ENCODE results near the gene SLC16A6. TPM values are rescaled to one million over a fixed set of nuclear protein-coding genes. Genes with fewer than 3 reads are reported as not detected.

The SLC16A6 gene
- total RNA-seq, 1 donor from 2014 or later, result 0.23 TPM

- H3K4me1 Mint-ChIP-seq, result peaks cover 32% of the 10 kb centered on the region
- peaks cover 45% of the 10 kb centered on the region for H3K27me3 Mint-ChIP-seq (ENCODE audit: low read depth)
- H3K27ac Mint-ChIP-seq (ENCODE audit: unreplicated experiment), result no peak overlapping the region
- no peaks in the 10 kb centered on the region for H3K36me3 Mint-ChIP-seq (ENCODE audit: low read depth)
- TF ChIP-seq CTCF (conservative IDR thresholded peaks at IDR 0.05), result no peak
- DNase-seq (ENCODE audit: low read depth, low spot score), result no peak
- H3K9me3 Mint-ChIP-seq, result no peaks in the 10 kb centered on the region
- H3K4me3 Mint-ChIP-seq, result peak overlapping the region; percentile 91
Observed at GRCh38 chr17:68292689-68293040, 1.7 kb upstream of the SLC16A6 start.

- DNase-seq (ENCODE audit: low read depth, low spot score), result peak; percentile 45
- H3K4me3 Mint-ChIP-seq, result peak overlapping the region; percentile 91
- H3K27me3 Mint-ChIP-seq (ENCODE audit: low read depth), result peaks cover 50% of the 10 kb centered on the region
- H3K27ac Mint-ChIP-seq (ENCODE audit: unreplicated experiment), result no peak overlapping the region
- no peaks in the 10 kb centered on the region for H3K9me3 Mint-ChIP-seq
- peak; percentile 43 for TF ChIP-seq CTCF (conservative IDR thresholded peaks at IDR 0.05)
- H3K4me1 Mint-ChIP-seq, result peaks cover 32% of the 10 kb centered on the region
- H3K36me3 Mint-ChIP-seq (ENCODE audit: low read depth), result no peaks in the 10 kb centered on the region
Observed at GRCh38 chr17:68291836-68292688, 1.1 kb upstream of the SLC16A6 start.

GRCh38 chr17:68290268-68290954 is 516 bp downstream of the SLC16A6 start:
- Mint-ChIP-seq H3K9me3 (no peaks in the 10 kb centered on the region), H3K4me1 (peaks cover 32% of the 10 kb centered on the region), H3K36me3 (ENCODE audit: low read depth) (no peaks in the 10 kb centered on the region), H3K4me3 (peak overlapping the region; percentile 88), H3K27me3 (ENCODE audit: low read depth) (peaks cover 50% of the 10 kb centered on the region), H3K27ac (ENCODE audit: unreplicated experiment) (no peak overlapping the region)
- DNase-seq (ENCODE audit: low read depth, low spot score), result no peak
- no peak for TF ChIP-seq CTCF (conservative IDR thresholded peaks at IDR 0.05)

GRCh38 chr17:68289936-68290267 is 1.0 kb downstream of the SLC16A6 start:
- no peak for TF ChIP-seq CTCF (conservative IDR thresholded peaks at IDR 0.05)
- H3K27ac Mint-ChIP-seq (ENCODE audit: unreplicated experiment), result no peak overlapping the region
- no peaks in the 10 kb centered on the region for H3K36me3 Mint-ChIP-seq (ENCODE audit: low read depth)
- H3K4me1 Mint-ChIP-seq, result peaks cover 30% of the 10 kb centered on the region
- no peaks in the 10 kb centered on the region for H3K9me3 Mint-ChIP-seq
- peaks cover 50% of the 10 kb centered on the region for H3K27me3 Mint-ChIP-seq (ENCODE audit: low read depth)
- peak overlapping the region; percentile 24 for H3K4me3 Mint-ChIP-seq
- no peak for DNase-seq (ENCODE audit: low read depth, low spot score)

- Mint-ChIP-seq H3K27ac (ENCODE audit: unreplicated experiment) (no peak overlapping the region), H3K4me3 (peak overlapping the region; percentile 81), H3K4me1 (peaks cover 26% of the 10 kb centered on the region), H3K36me3 (ENCODE audit: low read depth) (no peaks in the 10 kb centered on the region), H3K27me3 (ENCODE audit: low read depth) (peaks cover 50% of the 10 kb centered on the region), H3K9me3 (no peaks in the 10 kb centered on the region)
- TF ChIP-seq CTCF (conservative IDR thresholded peaks at IDR 0.05), result no peak
- DNase-seq (ENCODE audit: low read depth, low spot score), result no peak
Observed at GRCh38 chr17:68289473-68289872, 1.5 kb downstream of the SLC16A6 start.
